A549 (cell line): ENCODE data around the gene MMD. TPM values are rescaled to one million over a fixed set of nuclear protein-coding genes. Genes with fewer than 3 reads are reported as not detected.
"Not testable (repeated sequence)": the region's sequence is repeated elsewhere in the genome, so short reads cannot be mapped to it uniquely, and the experiment has no call there.

ENCODE experiments used
- ATAC-seq, 2 experiments: fragments of 200-7000 bp in 1 of 2; fragments of >200 bp in 1 of 2; cut with Nextera tagmentation in 1 of 2; cut with Tn5 transposase in 1 of 2; 3 replicates each; pipeline versions ENCODE4 v1.8.0 to v1.9.1; 2018 to 2020; ENCODE audit warnings: mild to moderate bottlenecking in 1 of 2, moderate library complexity in 1 of 2
- CTCF ChIA-PET: fragments of 300-600 bp; sonication (Branson Sonifier 250); formaldehyde crosslinking; extraction: SDS; loops from one replicate; lab custom pipeline; 2021; ENCODE audit warnings: antibody characterized with exemption, inconsistent platforms; lab: Yijun Ruan, JAX
- POLR2A ChIA-PET: fragments of 350-600 bp; formaldehyde crosslinking; extraction: SDS; loops from one replicate; lab custom pipeline; 2021; ENCODE audit warnings: antibody characterized with exemption, inconsistent platforms; lab: Yijun Ruan, JAX
- DNase-seq, 2 experiments: peaks; one replicate each; pipeline versions ENCODE4 v3.0.0 to v3.0.0-alpha.2; 2011 to 2016; ENCODE audit warnings: low read depth in 1 of 2, low spot score in 1 of 2
- FAIRE-seq: peaks from 2 replicates; lab custom pipeline; 2011; peaks lifted over from hg19 to GRCh38; lab: Jason Lieb, UNC
- H3K27ac ChIP-seq, 2 experiments: fragments of >200 bp; sonication (Bioruptor Twin); formaldehyde crosslinking; 3 replicates each; pipeline ENCODE4 v1.5.1; 2016 to 2017
- H3K4me1 ChIP-seq: fragments of >200 bp; sonication (Bioruptor Twin); formaldehyde crosslinking; 3 replicates; pipeline ENCODE4 v1.6.1; 2016
- H3K4me2 ChIP-seq: fragments of >200 bp; sonication (Bioruptor Twin); formaldehyde crosslinking; 3 replicates; pipeline ENCODE4 v1.6.1; 2016
- H3K4me3 ChIP-seq: fragments of >200 bp; sonication (Bioruptor Twin); formaldehyde crosslinking; 3 replicates; pipeline ENCODE4 v1.5.1; 2016
- H3K9me3 ChIP-seq: fragments of >200 bp; sonication (Bioruptor Twin); formaldehyde crosslinking; 3 replicates; pipeline ENCODE4 v1.6.1; 2016
- BHLHE40 ChIP-seq: IDR thresholded peaks from 2 replicates; pipeline ENCODE4 v1.6.1; 2012; ENCODE audit warnings: low read depth, low read length, inconsistent platforms
- CBX2 ChIP-seq: fragments of 200-600 bp; sonication (generic); IDR thresholded peaks from 2 replicates; pipeline ENCODE4 v1.6.1; 2016; ENCODE audit warnings: low read depth, mild to moderate bottlenecking, borderline replicate concordance
- CBX8 ChIP-seq: fragments of 200-600 bp; sonication (generic); IDR thresholded peaks from 2 replicates; pipeline ENCODE4 v1.6.1; 2016
- ELK1 ChIP-seq: fragments of 150-350 bp; IDR thresholded peaks from 2 replicates; pipeline ENCODE4 v1.6.1; 2014; ENCODE audit warnings: low read depth, mild to moderate bottlenecking, low read length
- FOSB ChIP-seq: fragments of 250-450 bp; sonication (Bioruptor Pico); IDR thresholded peaks from 2 replicates; pipeline ENCODE4 v1.5.0; 2020; ENCODE audit warnings: mild to moderate bottlenecking, moderate library complexity
- FOSL2 ChIP-seq, 2 experiments: fragments of 450-650 bp in 1 of 2; fragments of >200 bp in 1 of 2; sonication (Bioruptor Twin) in 1 of 2; formaldehyde crosslinking; IDR thresholded peaks; 2 replicates each; pipeline versions ENCODE4 v1.5.0 to v1.6.1; 2016 to 2020; ENCODE audit warnings: mild to moderate bottlenecking in 1 of 2, moderate library complexity in 1 of 2
- FOXS1 ChIP-seq: fragments of 250-450 bp; sonication (Bioruptor Pico); IDR thresholded peaks from 2 replicates; pipeline ENCODE4 v1.5.0; 2020; ENCODE audit warnings: mild to moderate bottlenecking, moderate library complexity
- GATA3 ChIP-seq: IDR thresholded peaks from 2 replicates; pipeline ENCODE4 v1.6.1; 2012; ENCODE audit warnings: borderline replicate concordance
- HOXB5 ChIP-seq: fragments of 250-450 bp; sonication (Bioruptor Pico); IDR thresholded peaks from 2 replicates; pipeline ENCODE4 v1.5.0; 2020; ENCODE audit warnings: mild to moderate bottlenecking, moderate library complexity
- KDM1A ChIP-seq: fragments of 200-600 bp; sonication (generic); IDR thresholded peaks from 2 replicates; pipeline ENCODE4 v1.6.1; 2016; ENCODE audit warnings: low read depth, mild to moderate bottlenecking
- MAFK ChIP-seq: fragments of 450-650 bp; IDR thresholded peaks from 2 replicates; pipeline ENCODE4 v1.6.1; 2014; ENCODE audit not compliant: partially characterized antibody
- MYC ChIP-seq: IDR thresholded peaks from 2 replicates; pipeline ENCODE4 v1.6.1; 2012; ENCODE audit warnings: mild to moderate bottlenecking, inconsistent platforms, low read length, improper control_type of control experiment, borderline replicate concordance
- NR3C1 ChIP-seq: fragments of >200 bp; sonication (Bioruptor Twin); formaldehyde crosslinking; IDR thresholded peaks from 3 replicates; pipeline ENCODE4 v1.6.1; 2017
- RAD21 ChIP-seq, 2 experiments: fragments of >200 bp in 1 of 2; sonication (Bioruptor Twin) in 1 of 2; formaldehyde crosslinking in 1 of 2; IDR thresholded peaks in 1 of 2; conservative IDR thresholded peaks in 1 of 2; 2 replicates in 1 of 2; 3 replicates in 1 of 2; pipeline ENCODE4 v1.6.1; 2012 to 2018; ENCODE audit warnings: inconsistent platforms in 1 of 2
- REST ChIP-seq: fragments of 200-600 bp; sonication (generic); IDR thresholded peaks from 2 replicates; pipeline ENCODE4 v1.6.1; 2016; ENCODE audit warnings: antibody characterized with exemption, mild to moderate bottlenecking, moderate library complexity
- RFX5 ChIP-seq: fragments of 450-650 bp; IDR thresholded peaks from 2 replicates; pipeline ENCODE4 v1.7.1; 2014; ENCODE audit warnings: antibody characterized with exemption, mild to moderate bottlenecking, moderate library complexity
- SMC3 ChIP-seq: fragments of >200 bp; sonication (Bioruptor Twin); formaldehyde crosslinking; IDR thresholded peaks from 3 replicates; pipeline ENCODE4 v1.6.1; 2018; ENCODE audit warnings: inconsistent platforms
- TFCP2L1 ChIP-seq: fragments of 250-450 bp; sonication (Bioruptor Pico); IDR thresholded peaks from 2 replicates; pipeline ENCODE4 v1.5.0; 2021; ENCODE audit warnings: mild to moderate bottlenecking
- TP53 ChIP-seq: fragments of 250-450 bp; sonication (Bioruptor Pico); IDR thresholded peaks from 2 replicates; pipeline ENCODE4 v1.5.0; 2021; ENCODE audit warnings: mild to moderate bottlenecking, moderate library complexity
- ZNF302 ChIP-seq: fragments of 250-450 bp; sonication (Bioruptor Pico); IDR thresholded peaks from 2 replicates; pipeline ENCODE4 v1.9.0; 2021; ENCODE audit warnings: inconsistent platforms, mild to moderate bottlenecking, moderate library complexity
- ZSCAN20 ChIP-seq: fragments of 250-450 bp; sonication (Bioruptor Pico); IDR thresholded peaks from 2 replicates; pipeline ENCODE4 v1.8.0; 2022; ENCODE audit warnings: mild to moderate bottlenecking, moderate library complexity
- WGBS: methylation state at CpG from one replicate; pipeline ENCODE4 v1.1.6; 2017; ENCODE audit errors: missing lambda C conversion rate; 5-methylcytosine and 5-hydroxymethylcytosine counted together
- polyA plus RNA-seq, 4 experiments: library from polyadenylated mRNA; depleted of rRNA in 3 of 4; stranded (reverse); fragments of >200 nt; fragmentation: RNase III in 1 of 4; extraction: RNeasy Plus Mini Kit Qiagen cat#74134 plus additional on column Dnase treatment in 1 of 4; gene quantifications; 2 replicates in 3 of 4; 3 replicates in 1 of 4; pipeline ENCODE4 v1.2.3, GENCODE V29; 2011 to 2017
- TF ChIP-seq, protein P1 (sequence below): IDR thresholded peaks from 2 replicates; pipeline ENCODE4 v1.6.1; 2012
- TF ChIP-seq, protein P2 (sequence below): fragments of 450-650 bp; IDR thresholded peaks from 2 replicates; pipeline ENCODE4 v1.6.1; 2014; ENCODE audit warnings: antibody characterized with exemption
- TF ChIP-seq, protein P3 (sequence below): IDR thresholded peaks from 2 replicates; pipeline ENCODE4 v1.6.1; 2012; ENCODE audit warnings: low read depth, borderline replicate concordance

The MMD gene
- polyA plus RNA-seq, 2 of the 4 experiments (the other 2 are of a cell fraction), result 22.5 to 54.7 TPM

- ChIA-PET POLR2A (interaction anchor here (0.6 to 1.0 kb wide), 2 partner anchors 10 to 31 kb away, joined by 3 to 4 read pairs; no protein-coding TSS in a partner anchor), CTCF (interaction anchor here (0.6 to 1.0 kb wide), 4 partner anchors 9 to 117 kb away, joined by 3 to 5 read pairs (median 4); no protein-coding TSS in a partner anchor)
- Histone ChIP-seq H3K27ac (peak overlapping the region; percentile 42 to 55), H3K4me3 (no peak overlapping the region), H3K4me2 (peak overlapping the region; percentile 83), H3K4me1 (peaks cover 31% of the 10 kb centered on the region), H3K9me3 (peaks cover 5% of the 10 kb centered on the region; the same call in 2 of the 3 replicates)
- WGBS, result 77% methylated on average over 3 of the region's 3 CpGs
- no peak for ATAC-seq
- TF ChIP-seq RAD21 (conservative IDR thresholded peaks at IDR 0.05 in 1 of 2, IDR thresholded peaks at IDR 0.05 in 1 of 2), result no peak
- no peak for TF ChIP-seq TFCP2L1 (CRISPR knock-in tag)
- no peak for TF ChIP-seq CBX2
- no peak for TF ChIP-seq CBX8
- TF ChIP-seq KDM1A, result no peak
- no peak for TF ChIP-seq FOXS1 (CRISPR knock-in tag)
- TF ChIP-seq HOXB5 (CRISPR knock-in tag), result no peak
- TF ChIP-seq NR3C1, result no peak
- no peak for TF ChIP-seq ZNF302
- TF ChIP-seq BHLHE40, result no peak
- no peak for TF ChIP-seq TP53 (CRISPR knock-in tag)
- TF ChIP-seq, protein P1, sequence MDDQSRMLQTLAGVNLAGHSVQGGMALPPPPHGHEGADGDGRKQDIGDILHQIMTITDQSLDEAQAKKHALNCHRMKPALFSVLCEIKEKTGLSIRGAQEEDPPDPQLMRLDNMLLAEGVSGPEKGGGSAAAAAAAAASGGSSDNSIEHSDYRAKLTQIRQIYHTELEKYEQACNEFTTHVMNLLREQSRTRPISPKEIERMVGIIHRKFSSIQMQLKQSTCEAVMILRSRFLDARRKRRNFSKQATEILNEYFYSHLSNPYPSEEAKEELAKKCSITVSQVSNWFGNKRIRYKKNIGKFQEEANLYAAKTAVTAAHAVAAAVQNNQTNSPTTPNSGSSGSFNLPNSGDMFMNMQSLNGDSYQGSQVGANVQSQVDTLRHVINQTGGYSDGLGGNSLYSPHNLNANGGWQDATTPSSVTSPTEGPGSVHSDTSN, result no peak
- TF ChIP-seq GATA3, result no peak
- TF ChIP-seq FOSB, result no peak
- TF ChIP-seq MYC, result no peak
- TF ChIP-seq ZSCAN20 (CRISPR knock-in tag), result no peak
- TF ChIP-seq, all 56 proteins: peak for 0
- DNase-seq (no peak), FAIRE-seq (no peak)
Measured at GRCh38 chr17:55423535-55423934, 1.9 kb upstream of the MMD start.

GRCh38 chr17:55422828-55423164, 1.2 kb upstream of the MMD start:
- peaks cover 31% of the 10 kb centered on the region for H3K4me1 ChIP-seq
- POLR2A ChIA-PET, result interaction anchor here (1.0 kb wide), 1 partner anchor 11 kb away, joined by 3 read pairs; no protein-coding TSS in a partner anchor
- CTCF ChIA-PET, result interaction anchor here (0.9 to 1.0 kb wide), 3 partner anchors 9 to 91 kb away, joined by 3 to 5 read pairs (median 4); no protein-coding TSS in a partner anchor
- 30% methylated on average over 6 of the region's 6 CpGs for WGBS
- not testable (repeated sequence) for H3K4me3 ChIP-seq, ATAC-seq, DNase-seq, FAIRE-seq
- peak overlapping the region; percentile 42 to 55 for H3K27ac ChIP-seq
- H3K4me2 ChIP-seq, result peak overlapping the region; percentile 83
- peaks cover 10% of the 10 kb centered on the region for H3K9me3 ChIP-seq

- H3K4me1 ChIP-seq, result peaks cover 23% of the 10 kb centered on the region
- peaks cover 10% of the 10 kb centered on the region for H3K9me3 ChIP-seq
- peak in 1 of 2 experiments; percentile 41 for DNase-seq
- TF ChIP-seq MAFK (no peak), REST (no peak; the same call in 1 of the 2 replicates), BHLHE40 (no peak), ELK1 (no peak), RAD21 (conservative IDR thresholded peaks at IDR 0.05 in 1 of 2, IDR thresholded peaks at IDR 0.05 in 1 of 2) (no peak; a peak in 1 of 5 replicates), MYC (no peak; the same call in 1 of the 2 replicates), FOSL2 (IDR thresholded peaks at IDR 0.05) (no peak), FOSL2 (CRISPR knock-in tag; IDR thresholded peaks at IDR 0.05) (no peak), SMC3 (0 out of 3 replicates have a peak, but pooled peaks have one; percentile 9), RFX5 (no peak)
- TF ChIP-seq, protein P2, sequence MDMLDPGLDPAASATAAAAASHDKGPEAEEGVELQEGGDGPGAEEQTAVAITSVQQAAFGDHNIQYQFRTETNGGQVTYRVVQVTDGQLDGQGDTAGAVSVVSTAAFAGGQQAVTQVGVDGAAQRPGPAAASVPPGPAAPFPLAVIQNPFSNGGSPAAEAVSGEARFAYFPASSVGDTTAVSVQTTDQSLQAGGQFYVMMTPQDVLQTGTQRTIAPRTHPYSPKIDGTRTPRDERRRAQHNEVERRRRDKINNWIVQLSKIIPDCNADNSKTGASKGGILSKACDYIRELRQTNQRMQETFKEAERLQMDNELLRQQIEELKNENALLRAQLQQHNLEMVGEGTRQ, result no peak
- TF ChIP-seq, protein P3, sequence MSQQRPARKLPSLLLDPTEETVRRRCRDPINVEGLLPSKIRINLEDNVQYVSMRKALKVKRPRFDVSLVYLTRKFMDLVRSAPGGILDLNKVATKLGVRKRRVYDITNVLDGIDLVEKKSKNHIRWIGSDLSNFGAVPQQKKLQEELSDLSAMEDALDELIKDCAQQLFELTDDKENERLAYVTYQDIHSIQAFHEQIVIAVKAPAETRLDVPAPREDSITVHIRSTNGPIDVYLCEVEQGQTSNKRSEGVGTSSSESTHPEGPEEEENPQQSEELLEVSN, result 0 out of 2 replicates have a peak, but pooled peaks have one; percentile 5
- peak; percentile 45 to 55; a peak in 5 of 6 replicates for ATAC-seq
- no peak for FAIRE-seq
- peak overlapping the region; percentile 88 for H3K4me2 ChIP-seq
- WGBS, result 2% methylated on average over 20 of the region's 21 CpGs
- peak overlapping the region; percentile 73 for H3K4me3 ChIP-seq
- POLR2A ChIA-PET, result interaction anchor here (1.3 to 2.4 kb wide), 4 partner anchors 12 to 182 kb away, joined by 4 to 23 read pairs (median 6); no protein-coding TSS in a partner anchor
- H3K27ac ChIP-seq, result peak overlapping the region; percentile 86 to 92
- CTCF ChIA-PET, result interaction anchor here (0.7 to 1.6 kb wide), 11 partner anchors 10 to 94 kb away, joined by 3 to 7 read pairs (median 3); no protein-coding TSS in a partner anchor
Measured at GRCh38 chr17:55420776-55421178, 858 bp downstream of the MMD start.
